H54 (cell line): ENCODE results near the gene APBB1.

ENCODE experiments used
- DNase-seq: peaks from one replicate; pipeline ENCODE4 v3.0.0; 2011; ENCODE audit warnings: low spot score, mixed read lengths; ENCODE audit not compliant: insufficient read length
- FAIRE-seq: peaks from 3 replicates; lab custom pipeline; 2011; peaks lifted over from hg19 to GRCh38; lab: Jason Lieb, UNC
- POLR2A ChIP-seq: IDR thresholded peaks from 2 replicates; pipeline ENCODE4 v1.6.1; 2011; ENCODE audit warnings: low read depth, mild to moderate bottlenecking, low read length

The APBB1 gene

DNA sequence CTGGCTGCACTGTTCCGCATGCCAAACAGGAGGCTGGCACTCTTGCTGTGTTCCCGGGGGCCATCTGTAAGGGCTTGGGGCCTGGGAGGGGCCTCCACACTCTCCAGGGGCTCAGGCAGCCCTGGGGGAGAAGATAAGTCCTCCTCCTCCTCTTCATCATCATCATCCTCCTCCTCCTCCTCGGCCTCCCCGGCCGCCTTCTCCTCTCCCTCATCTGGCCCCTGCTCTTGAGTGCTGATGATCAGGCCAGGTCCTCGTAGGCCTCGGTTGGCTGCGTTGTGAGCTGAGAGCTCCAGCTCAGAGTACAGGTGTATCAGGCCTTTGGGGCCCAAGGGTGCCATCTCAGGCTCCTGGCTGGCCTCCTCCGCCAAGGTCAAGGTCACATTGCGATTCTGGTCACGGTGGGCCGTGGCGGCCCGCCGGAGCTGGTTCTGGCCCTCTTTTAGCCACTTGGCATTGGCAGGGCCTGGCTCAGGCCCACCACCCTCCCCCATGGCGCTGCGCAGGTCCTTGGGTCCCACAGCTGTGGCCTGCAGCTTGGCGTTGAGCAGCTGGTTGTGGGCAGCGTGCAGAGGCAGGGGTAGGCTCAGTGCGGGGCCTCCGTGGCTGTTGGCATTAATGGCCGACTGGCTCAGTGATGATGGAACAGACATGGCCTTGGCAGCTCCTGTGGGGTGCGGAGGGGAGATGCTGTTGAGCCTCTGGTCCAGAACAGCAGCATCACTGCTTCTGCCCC lies 8.0 kb downstream of the APBB1 start:
- TF ChIP-seq POLR2A: no peak
- DNase-seq (no peak), FAIRE-seq (no peak)

DNA sequence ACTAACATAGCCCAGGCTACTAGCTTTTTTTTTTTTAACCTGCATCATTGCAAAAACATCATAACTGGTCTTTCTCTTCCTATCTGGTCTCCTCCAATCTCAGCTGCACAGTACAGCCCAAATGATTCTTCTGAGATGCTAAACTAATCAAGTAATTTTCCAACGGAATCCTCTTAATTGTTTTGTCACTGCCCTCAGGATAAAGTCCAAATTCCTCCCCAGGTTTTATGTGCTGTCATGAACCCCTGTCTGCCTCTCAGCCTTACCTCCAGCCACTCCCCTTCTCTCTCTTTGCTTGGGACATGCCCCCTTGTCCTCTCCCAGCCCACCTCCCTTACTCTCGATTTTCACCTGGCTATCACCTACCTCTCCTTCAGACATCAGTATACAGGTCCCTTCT lies 12.5 kb downstream of the APBB1 start:
- no peak for FAIRE-seq
- DNase-seq: no peak
- no peak for TF ChIP-seq POLR2A

DNA sequence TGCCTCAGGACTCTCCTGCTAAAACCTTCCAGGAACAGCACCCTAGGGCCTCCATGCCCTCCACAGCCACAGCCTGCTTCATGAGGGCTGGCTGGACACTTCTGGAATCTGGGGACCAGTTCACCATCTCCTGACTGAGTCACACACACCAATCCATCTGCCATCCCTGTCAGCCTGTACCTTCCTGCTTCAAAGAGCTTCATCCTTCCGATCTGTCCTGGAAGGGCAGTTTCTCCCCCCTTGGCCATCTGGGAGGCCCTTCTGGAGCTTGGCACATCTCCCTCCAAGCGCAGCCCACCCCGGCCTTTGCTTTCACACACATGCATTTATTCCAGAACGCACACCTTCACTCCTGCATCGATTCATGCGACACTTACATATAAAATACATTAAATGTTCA lies 13.0 kb downstream of the APBB1 start:
- FAIRE-seq (no peak), DNase-seq (no peak)
- no peak for TF ChIP-seq POLR2A

DNA sequence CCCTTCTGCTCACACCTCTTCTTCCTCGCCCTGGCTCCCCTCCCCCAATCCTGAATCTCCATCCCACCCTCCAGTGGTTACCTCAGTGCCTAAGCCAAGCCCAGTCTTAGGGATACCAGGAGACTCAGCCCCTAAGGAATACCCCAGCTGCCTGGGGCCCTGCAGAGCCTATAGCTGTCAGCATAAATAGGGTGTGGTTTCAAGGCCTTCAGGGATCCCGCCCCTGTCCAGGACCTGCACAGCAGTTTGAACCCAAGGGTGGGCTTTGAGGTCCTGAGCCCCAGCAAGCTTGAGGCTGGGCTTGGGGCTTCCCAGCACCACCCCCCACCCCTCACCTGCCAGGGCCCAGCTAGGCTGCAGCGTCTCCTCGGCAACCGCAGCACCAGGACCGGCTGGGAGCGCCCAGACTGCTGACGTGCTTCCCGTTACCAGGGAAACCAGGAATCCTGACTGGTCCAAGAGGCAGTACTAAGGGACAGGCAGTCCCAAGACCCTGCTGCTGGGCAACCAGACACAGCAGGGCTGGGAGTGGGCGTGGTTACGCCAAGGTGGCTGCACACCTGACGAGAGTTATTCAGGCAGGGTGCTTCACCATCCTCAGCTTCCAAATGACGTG lies 13.7 kb downstream of the APBB1 start:
- no peak for TF ChIP-seq POLR2A
- DNase-seq (no peak), FAIRE-seq (no peak)

DNA sequence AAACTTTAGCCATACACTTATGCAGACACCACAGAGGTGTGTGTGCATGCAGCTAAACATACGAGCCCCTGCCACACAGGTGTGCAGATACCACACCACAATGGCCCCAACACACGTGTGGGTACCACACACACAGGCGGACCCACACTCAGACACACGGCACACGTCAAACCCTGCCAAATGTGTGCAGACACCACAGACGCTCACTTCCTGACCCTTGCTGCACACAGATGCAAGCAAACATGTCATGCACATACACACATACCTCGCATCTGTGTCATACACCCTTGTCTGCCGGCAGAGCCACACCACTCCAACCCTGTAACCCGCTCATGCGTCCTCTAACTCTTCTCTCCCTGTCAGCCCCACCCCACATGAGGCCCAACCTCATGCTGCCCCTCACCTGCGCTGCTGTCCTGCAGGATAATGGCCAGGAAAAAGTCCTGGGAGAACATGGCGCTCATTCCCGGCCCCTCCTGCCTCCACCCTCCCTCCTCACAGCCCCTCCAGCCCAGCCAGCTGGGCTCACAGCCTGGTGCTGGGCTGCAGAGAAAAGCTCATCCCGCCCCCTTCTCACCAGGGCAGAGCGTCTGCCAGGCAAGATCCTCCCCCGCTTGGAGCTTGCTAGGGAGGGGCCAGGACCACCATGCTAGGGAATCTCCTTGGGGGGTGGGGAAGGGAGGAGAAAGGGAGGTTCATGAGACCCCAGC lies 14.4 kb downstream of the APBB1 start:
- DNase-seq (no peak), FAIRE-seq (no peak)
- TF ChIP-seq POLR2A: no peak

DNA sequence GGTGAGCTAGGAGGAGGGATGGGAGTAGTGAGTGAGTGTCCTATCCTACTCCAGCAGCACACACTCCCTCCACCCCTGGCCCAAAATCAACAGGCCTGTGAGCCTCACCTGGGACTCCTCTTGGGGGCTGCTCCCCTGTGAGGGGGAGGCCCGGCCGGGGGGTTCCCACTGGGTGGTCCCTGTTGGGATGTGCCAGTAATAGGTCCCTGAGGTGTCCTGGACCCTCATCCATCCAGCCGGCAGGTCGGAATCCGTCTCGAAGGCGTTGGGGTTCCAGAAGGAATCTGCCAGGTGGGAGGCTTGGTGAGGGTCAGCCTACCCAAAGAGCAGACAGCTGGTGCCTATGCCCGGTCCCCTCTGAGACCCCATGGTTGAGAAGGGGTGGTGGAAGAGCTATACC lies 15.4 kb downstream of the APBB1 start:
- FAIRE-seq (no peak), DNase-seq (no peak)
- TF ChIP-seq POLR2A: no peak

DNA sequence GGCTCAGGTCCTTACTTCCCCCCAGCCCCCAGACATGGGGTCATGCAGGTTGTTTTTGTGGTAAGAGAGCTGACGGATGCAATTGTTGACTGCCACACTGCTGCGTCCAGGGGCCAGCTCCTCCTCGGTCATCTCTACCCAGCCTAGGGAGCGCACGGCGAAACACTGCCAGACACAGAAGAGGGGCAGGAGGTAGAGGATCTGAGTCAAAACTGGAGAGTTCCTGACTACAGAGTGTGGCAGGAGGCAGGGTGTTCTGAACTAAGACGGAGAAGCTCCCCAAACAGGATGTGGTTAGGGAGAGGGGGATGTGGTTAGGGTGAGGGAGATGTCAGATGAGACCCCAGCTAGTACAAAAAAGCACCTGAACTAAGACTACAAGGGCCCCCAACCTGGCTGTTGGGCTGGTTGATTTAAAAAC lies 16.3 kb downstream of the APBB1 start:
- FAIRE-seq (no peak), DNase-seq (no peak)
- TF ChIP-seq POLR2A: no peak

DNA sequence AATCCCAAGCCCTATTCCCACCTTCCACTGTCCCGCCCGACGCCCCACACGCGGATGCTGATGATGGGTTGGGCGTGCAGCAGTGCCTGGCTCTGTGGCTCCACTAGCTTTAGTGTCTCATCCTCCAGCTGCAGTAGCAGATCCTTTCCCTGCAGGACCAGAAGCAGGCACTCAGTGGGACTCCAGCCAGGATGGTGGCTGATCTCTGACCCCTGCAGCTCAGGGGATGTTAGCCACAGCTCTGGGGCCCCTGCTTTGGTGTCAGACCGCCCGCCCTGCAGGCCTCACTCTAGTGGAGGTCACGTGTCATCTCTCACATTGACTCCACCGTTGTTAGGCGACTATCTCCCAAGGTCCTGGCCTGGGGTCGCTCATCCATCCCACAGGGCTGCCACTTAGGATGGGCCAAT lies 16.8 kb downstream of the APBB1 start:
- TF ChIP-seq POLR2A: no peak
- no peak for FAIRE-seq

DNA sequence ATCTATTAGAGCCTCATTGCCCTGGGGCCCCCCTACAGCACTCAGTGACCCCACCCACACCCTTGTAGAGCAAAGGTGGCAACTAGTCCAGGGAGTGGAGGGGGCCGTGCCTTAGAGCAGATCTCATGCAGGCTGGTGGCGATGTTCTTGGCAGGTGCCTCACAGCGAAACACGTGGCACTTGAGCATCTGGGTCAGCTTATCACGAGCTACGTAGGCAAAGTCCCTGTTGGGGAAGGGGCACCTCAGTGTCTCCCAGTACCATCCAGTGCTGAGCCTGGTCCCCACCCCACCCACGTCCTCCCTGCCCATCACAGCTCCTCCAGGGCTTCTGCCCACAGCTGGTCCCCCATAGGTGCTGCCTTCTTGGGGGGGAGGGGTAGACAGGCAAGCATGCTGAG lies 17.4 kb downstream of the APBB1 start:
- no peak for TF ChIP-seq POLR2A
- FAIRE-seq (no peak), DNase-seq (no peak)

More for the DNA sequence above, 16.8 kb downstream of the APBB1 start:
- no peak for DNase-seq

DNA sequence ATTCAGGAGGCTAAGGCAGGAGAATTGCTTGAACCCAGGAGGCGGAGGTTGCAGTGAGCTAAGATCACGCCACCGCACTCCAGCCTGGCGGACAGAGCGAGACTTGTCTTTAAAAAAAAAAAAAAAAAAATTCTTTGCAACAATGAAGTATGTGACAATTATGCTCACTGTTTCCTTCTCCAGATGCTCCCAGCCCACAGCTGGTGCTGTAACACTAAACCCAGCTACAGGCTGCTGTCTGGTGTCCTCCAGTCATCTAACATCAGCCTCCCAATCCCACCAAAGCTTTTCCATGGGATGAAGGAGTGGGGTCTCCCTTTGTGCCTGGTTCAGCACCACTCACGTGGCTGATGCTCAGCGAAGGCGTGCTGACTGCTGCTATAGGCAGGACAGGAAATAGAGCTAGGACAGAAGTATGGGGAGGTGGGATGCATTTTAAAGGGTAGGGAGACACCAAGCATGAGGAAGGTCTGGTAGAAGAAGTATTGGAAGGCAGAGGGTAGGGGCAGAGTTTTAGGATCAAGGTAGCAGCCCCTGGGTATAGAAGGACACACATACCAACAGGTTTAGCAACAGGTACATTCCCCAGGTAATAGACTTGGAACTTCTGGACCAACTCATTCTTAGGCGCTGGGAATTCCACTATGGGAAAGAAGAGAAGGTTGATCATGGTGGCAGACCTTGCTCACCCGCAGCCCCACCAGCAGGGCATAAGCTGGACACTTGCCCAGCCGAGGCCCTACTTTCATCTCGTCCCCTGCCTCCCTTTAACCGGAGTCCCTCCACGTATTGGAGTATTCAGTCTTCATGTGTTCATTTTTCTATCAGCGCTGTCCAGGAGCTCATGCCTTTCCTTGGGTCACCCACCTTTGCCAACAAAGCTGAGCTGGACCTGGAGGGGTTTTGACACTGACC lies 18.2 kb downstream of the APBB1 start:
- no peak for TF ChIP-seq POLR2A
- FAIRE-seq (no peak), DNase-seq (no peak)

DNA sequence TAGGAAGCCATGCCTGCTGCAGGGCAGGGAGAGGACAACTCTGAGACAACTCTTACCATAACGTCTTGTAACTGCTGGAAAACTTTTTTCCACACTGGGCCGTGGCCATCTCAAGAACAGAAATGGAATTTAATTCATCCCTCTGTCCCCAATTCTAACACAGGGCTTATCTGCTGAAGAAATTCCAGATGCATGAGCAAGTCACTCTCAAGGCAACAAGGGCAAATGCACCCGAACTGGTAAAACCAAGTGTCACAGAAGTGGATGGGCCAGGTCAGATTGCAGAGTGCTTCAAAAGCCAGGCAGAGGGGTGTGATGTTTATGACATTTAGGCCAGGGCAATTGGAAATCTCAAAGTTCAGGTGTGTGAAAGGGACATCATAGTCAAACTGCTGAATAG lies 21.3 kb downstream of the APBB1 start:
- FAIRE-seq: no peak
- no peak for DNase-seq
- TF ChIP-seq POLR2A: no peak

DNA sequence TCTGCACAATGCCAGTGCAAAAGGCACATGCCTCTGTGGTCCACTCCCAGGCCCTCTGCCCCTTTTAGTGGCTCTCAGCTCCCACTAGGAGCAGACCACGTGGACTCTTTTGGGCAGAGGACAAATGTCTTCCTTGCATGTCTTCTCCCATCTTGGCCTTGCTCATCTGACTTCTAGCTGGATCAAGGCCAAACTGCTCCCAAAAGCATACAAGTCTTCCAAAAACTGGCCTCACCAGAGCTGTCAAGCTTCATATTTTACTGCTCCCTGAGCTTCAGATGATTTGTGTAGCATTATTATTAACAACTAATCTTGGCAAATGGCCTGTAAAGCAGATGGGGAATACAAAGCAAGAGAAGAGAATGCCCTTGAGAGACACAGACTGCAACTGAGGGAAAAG lies 21.7 kb downstream of the APBB1 start:
- DNase-seq (no peak), FAIRE-seq (no peak)
- no peak for TF ChIP-seq POLR2A

DNA sequence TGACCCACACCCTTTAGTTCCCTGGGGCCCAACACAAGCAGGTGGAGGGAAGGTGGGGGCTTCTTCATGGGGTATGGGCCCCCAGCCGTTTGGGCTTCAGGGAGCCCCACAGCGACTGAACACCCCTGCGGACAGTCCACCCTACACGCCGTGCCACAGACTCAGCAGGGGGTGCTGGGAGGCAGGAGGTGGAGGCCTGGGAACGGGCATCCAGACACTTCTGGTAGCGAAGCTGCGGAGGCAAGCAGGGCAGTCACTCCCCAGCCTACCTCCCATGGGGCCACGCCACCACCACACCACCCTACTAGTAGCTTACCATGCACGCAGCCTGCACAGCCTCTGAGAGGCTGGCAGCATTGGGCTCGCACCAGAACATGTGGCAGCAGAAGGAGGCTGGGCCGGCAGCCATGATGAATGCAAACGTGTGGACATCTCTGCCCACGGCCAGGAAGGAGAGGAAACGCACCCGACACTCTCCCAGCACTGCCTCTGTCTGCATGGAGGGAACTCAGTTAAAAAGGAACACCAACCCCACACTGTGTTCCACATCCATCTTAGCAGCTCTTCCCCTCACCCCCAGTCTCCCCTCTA lies 23.3 kb downstream of the APBB1 start:
- no peak for TF ChIP-seq POLR2A
- DNase-seq: no peak
- FAIRE-seq: no peak
